Measurements from ENCODE around the gene VCL.

GRCh38 chr10:74067373-74068352 is 69.7 kb downstream of the VCL start:
- TF ChIP-seq CTCF (conservative IDR thresholded peaks at IDR 0.05; ENCODE audit: low read depth, low read length), result no peak
- TF ChIP-seq EZH2 (IDR thresholded peaks at IDR 0.05; ENCODE audit: borderline replicate concordance, low read depth, low read length, poor library complexity, severe bottlenecking), result no peak

Measured in A673 (cell line).